Right atrium auricular region (tissue), 2 donors: ENCODE data around the gene CAMTA1. TPM values are rescaled to one million over a fixed set of nuclear protein-coding genes. Genes with fewer than 3 reads are reported as not detected.

Experiments
- DNase-seq: peaks from one replicate; pipeline ENCODE4 v3.0.0-alpha.2; 2019; ENCODE audit warnings: low spot score
- H3K27ac ChIP-seq, 2 donors: fragments of 200-600 bp; sonication (generic); 1 replicate in 1 of 2; 2 replicates in 1 of 2; pipeline ENCODE4 v1.5.1; 2016 to 2019
- H3K27me3 ChIP-seq, 2 donors: fragments of 200-600 bp; sonication (generic); one replicate each; pipeline versions ENCODE4 v1.5.1 to v1.6.0; 2017 to 2019
- H3K36me3 ChIP-seq: fragments of 200-600 bp; sonication (generic); one replicate; pipeline ENCODE4 v1.5.1; 2016
- H3K4me1 ChIP-seq, 2 donors: fragments of 200-600 bp; sonication (generic); one replicate each; pipeline versions ENCODE4 v1.5.1 to v1.6.0; 2017 to 2019
- H3K4me3 ChIP-seq, 2 donors: fragments of 200-600 bp; sonication (generic); 1 replicate in 1 of 2; 2 replicates in 1 of 2; pipeline ENCODE4 v1.5.1; 2017 to 2019; ENCODE audit warnings: mild to moderate bottlenecking in 1 of 2, moderate library complexity in 1 of 2
- H3K9me3 ChIP-seq, 2 donors: fragments of 200-600 bp; sonication (generic); one replicate each; pipeline ENCODE4 v1.5.1; 2019
- CTCF ChIP-seq, 2 donors: fragments of 200-600 bp; sonication (generic); IDR thresholded peaks; one replicate each; pipeline ENCODE4 v1.5.1; 2019; ENCODE audit warnings: antibody characterized with exemption in 2 of 2
- total RNA-seq, 2 donors: library from RNA; depleted of rRNA; stranded (reverse); fragments of >200 nt; gene quantifications; one replicate each; pipeline ENCODE4 v1.1.0, GENCODE V29; 2016

The CAMTA1 gene
- total RNA-seq, 2 donors from 2014 or later: 132 to 190 TPM

- no peak for DNase-seq
- no peak overlapping the region for H3K27ac ChIP-seq
- H3K36me3 ChIP-seq: no peaks in the 10 kb centered on the region
Observed at GRCh38 chr1:6935361-6935883, 150.2 kb downstream of the CAMTA1 start.

GRCh38 chr1:6935911-6936690 lies 150.8 kb downstream of the CAMTA1 start:
- no peak for TF ChIP-seq CTCF (IDR thresholded peaks at IDR 0.05)
- H3K4me3 ChIP-seq: peak overlapping the region in 1 of 2 donors; percentile 14
- no peak for DNase-seq
- no peaks in the 10 kb centered on the region for H3K9me3 ChIP-seq
- no peaks in the 10 kb centered on the region for H3K36me3 ChIP-seq
- H3K27ac ChIP-seq: no peak overlapping the region
- no peaks in the 10 kb centered on the region for H3K27me3 ChIP-seq
- no peaks in the 10 kb centered on the region for H3K4me1 ChIP-seq

More at GRCh38 chr1:6935361-6935883, 150.2 kb downstream of the CAMTA1 start:
- Histone ChIP-seq H3K9me3 (no peaks in the 10 kb centered on the region), H3K4me3 (peak overlapping the region in 1 of 2 donors; percentile 14), H3K4me1 (no peaks in the 10 kb centered on the region), H3K27me3 (no peaks in the 10 kb centered on the region)
- no peak for TF ChIP-seq CTCF (IDR thresholded peaks at IDR 0.05)

GRCh38 chr1:6937048-6937447 lies 151.8 kb downstream of the CAMTA1 start:
- H3K9me3 ChIP-seq: no peaks in the 10 kb centered on the region
- no peak overlapping the region for H3K4me3 ChIP-seq
- no peaks in the 10 kb centered on the region for H3K36me3 ChIP-seq
- DNase-seq: no peak
- no peak overlapping the region for H3K27ac ChIP-seq
- no peak for TF ChIP-seq CTCF (IDR thresholded peaks at IDR 0.05)
- no peaks in the 10 kb centered on the region for H3K27me3 ChIP-seq
- H3K4me1 ChIP-seq: no peaks in the 10 kb centered on the region

GRCh38 chr1:6939363-6939762 lies 154.1 kb downstream of the CAMTA1 start:
- H3K4me1 ChIP-seq: no peaks in the 10 kb centered on the region
- H3K27ac ChIP-seq: no peak overlapping the region
- no peak for TF ChIP-seq CTCF (IDR thresholded peaks at IDR 0.05)
- DNase-seq: no peak
- no peaks in the 10 kb centered on the region for H3K9me3 ChIP-seq
- no peaks in the 10 kb centered on the region for H3K27me3 ChIP-seq
- H3K36me3 ChIP-seq: no peaks in the 10 kb centered on the region
- H3K4me3 ChIP-seq: no peak overlapping the region

GRCh38 chr1:6941786-6942185 lies 156.5 kb downstream of the CAMTA1 start:
- no peaks in the 10 kb centered on the region for H3K4me1 ChIP-seq
- H3K4me3 ChIP-seq: no peak overlapping the region
- no peaks in the 10 kb centered on the region for H3K36me3 ChIP-seq
- H3K27me3 ChIP-seq: no peaks in the 10 kb centered on the region
- no peaks in the 10 kb centered on the region for H3K9me3 ChIP-seq
- TF ChIP-seq CTCF (IDR thresholded peaks at IDR 0.05): no peak
- no peak overlapping the region for H3K27ac ChIP-seq
- no peak for DNase-seq
